WTC11 (cell line): ENCODE data around the gene FSHR. TPM values are rescaled to one million over a fixed set of nuclear protein-coding genes. Genes with fewer than 3 reads are reported as not detected.

Experiments used
- ATAC-seq: fragments of 200-7000 bp; cut with Tn5 transposase; 2 replicates; pipeline ENCODE4 v1.10.0; 2021; ENCODE audit warnings: mild to moderate bottlenecking, moderate library complexity
- CTCF ChIA-PET: fragments of 300-600 bp; sonication (Branson Sonifier 250); formaldehyde crosslinking; loops from one replicate; lab custom pipeline; 2021; ENCODE audit warnings: antibody characterized with exemption; lab: Charles Lee
- POLR2A ChIA-PET: fragments of 350-600 bp; sonication (Branson Sonifier 250); formaldehyde crosslinking; loops from one replicate; lab custom pipeline; 2021; ENCODE audit warnings: antibody characterized with exemption; lab: Charles Lee
- DNase-seq: peaks from one replicate; pipeline ENCODE4 v3.0.0; 2021; ENCODE audit warnings: low spot score
- H3K27ac Mint-ChIP-seq: 2 replicates; pipeline ENCODE4 v1.8.0; 2021; ENCODE audit warnings: mixed read lengths
- H3K27me3 Mint-ChIP-seq: 2 replicates; pipeline ENCODE4 v1.8.0; 2021; ENCODE audit warnings: low read depth, mild to moderate bottlenecking, moderate library complexity, mixed read lengths
- H3K36me3 Mint-ChIP-seq: 2 replicates; pipeline ENCODE4 v1.8.0; 2021; ENCODE audit warnings: mixed read lengths
- H3K4me1 Mint-ChIP-seq: 2 replicates; pipeline ENCODE4 v1.8.0; 2022; ENCODE audit warnings: mixed read lengths
- H3K4me3 Mint-ChIP-seq: 2 replicates; pipeline ENCODE4 v1.8.0; 2021; ENCODE audit warnings: mild to moderate bottlenecking, moderate library complexity, mixed read lengths
- H3K9me3 Mint-ChIP-seq: 2 replicates; pipeline ENCODE4 v1.8.0; 2021; ENCODE audit warnings: mixed read lengths
- ATF6 ChIP-seq: sonication (generic); formaldehyde crosslinking; IDR thresholded peaks from 2 replicates; pipeline ENCODE4 v1.8.1; 2023; ENCODE audit warnings: mild to moderate bottlenecking, missing genetic modification reagents
- GRHL2 ChIP-seq: fragments of 250-450 bp; sonication (Bioruptor Pico); IDR thresholded peaks from 2 replicates; pipeline ENCODE4 v1.8.0; 2022; ENCODE audit warnings: mild to moderate bottlenecking, moderate library complexity; ENCODE audit not compliant: insufficient replicate concordance, severe bottlenecking
- IRF2 ChIP-seq: sonication (generic); formaldehyde crosslinking; IDR thresholded peaks from 2 replicates; pipeline ENCODE4 v1.8.0; 2022; ENCODE audit warnings: low read depth, missing genetic modification reagents, borderline replicate concordance
- MXD4 ChIP-seq: fragments of 250-450 bp; sonication (Bioruptor Pico); IDR thresholded peaks from 2 replicates; pipeline ENCODE4 v1.8.0; 2021; ENCODE audit warnings: mild to moderate bottlenecking, moderate library complexity, borderline replicate concordance
- PRDM15 ChIP-seq: sonication (generic); formaldehyde crosslinking; IDR thresholded peaks from 2 replicates; pipeline ENCODE4 v1.8.0; 2022; ENCODE audit warnings: missing genetic modification reagents
- SMAD3 ChIP-seq: sonication (generic); formaldehyde crosslinking; IDR thresholded peaks from 2 replicates; pipeline ENCODE4 v1.8.0; 2022; ENCODE audit warnings: missing genetic modification reagents, mild to moderate bottlenecking, borderline replicate concordance
- SP1 ChIP-seq: sonication (generic); formaldehyde crosslinking; conservative IDR thresholded peaks from 2 replicates; pipeline ENCODE4 v1.8.1; 2022; ENCODE audit warnings: missing genetic modification reagents
- TP53 ChIP-seq: sonication (generic); formaldehyde crosslinking; IDR thresholded peaks from 2 replicates; pipeline ENCODE4 v1.8.1; 2023; ENCODE audit warnings: mild to moderate bottlenecking, missing genetic modification reagents
- ZSCAN18 ChIP-seq: fragments of 250-450 bp; sonication (Bioruptor Pico); IDR thresholded peaks from 2 replicates; pipeline ENCODE4 v2.1.2; 2022; ENCODE audit warnings: mild to moderate bottlenecking, moderate library complexity
- total RNA-seq: library from RNA; stranded (reverse); gene quantifications from 3 replicates; pipeline ENCODE4 v1.2.3, GENCODE V29; 2021
- TF ChIP-seq, protein P1 (sequence below): sonication (generic); formaldehyde crosslinking; IDR thresholded peaks from 2 replicates; pipeline ENCODE4 v1.8.0; 2023; ENCODE audit warnings: missing genetic modification reagents, mild to moderate bottlenecking, borderline replicate concordance
- TF ChIP-seq, protein P2 (sequence below): sonication (generic); formaldehyde crosslinking; IDR thresholded peaks from 2 replicates; pipeline ENCODE4 v1.8.0; 2022; ENCODE audit warnings: mild to moderate bottlenecking, missing genetic modification reagents

FSHR gene
- total RNA-seq, 1 experiment from 2014 or later, result not detected

GRCh38 chr2:48983551-48983950 lies 170.8 kb downstream of the FSHR start:
- no peak overlapping the region for H3K27ac Mint-ChIP-seq
- H3K9me3 Mint-ChIP-seq, result peaks cover 4% of the 10 kb centered on the region; the same call in 1 of the 2 replicates
- no peak for TF ChIP-seq ATF6 (CRISPR knock-in tag)
- TF ChIP-seq, protein P1, sequence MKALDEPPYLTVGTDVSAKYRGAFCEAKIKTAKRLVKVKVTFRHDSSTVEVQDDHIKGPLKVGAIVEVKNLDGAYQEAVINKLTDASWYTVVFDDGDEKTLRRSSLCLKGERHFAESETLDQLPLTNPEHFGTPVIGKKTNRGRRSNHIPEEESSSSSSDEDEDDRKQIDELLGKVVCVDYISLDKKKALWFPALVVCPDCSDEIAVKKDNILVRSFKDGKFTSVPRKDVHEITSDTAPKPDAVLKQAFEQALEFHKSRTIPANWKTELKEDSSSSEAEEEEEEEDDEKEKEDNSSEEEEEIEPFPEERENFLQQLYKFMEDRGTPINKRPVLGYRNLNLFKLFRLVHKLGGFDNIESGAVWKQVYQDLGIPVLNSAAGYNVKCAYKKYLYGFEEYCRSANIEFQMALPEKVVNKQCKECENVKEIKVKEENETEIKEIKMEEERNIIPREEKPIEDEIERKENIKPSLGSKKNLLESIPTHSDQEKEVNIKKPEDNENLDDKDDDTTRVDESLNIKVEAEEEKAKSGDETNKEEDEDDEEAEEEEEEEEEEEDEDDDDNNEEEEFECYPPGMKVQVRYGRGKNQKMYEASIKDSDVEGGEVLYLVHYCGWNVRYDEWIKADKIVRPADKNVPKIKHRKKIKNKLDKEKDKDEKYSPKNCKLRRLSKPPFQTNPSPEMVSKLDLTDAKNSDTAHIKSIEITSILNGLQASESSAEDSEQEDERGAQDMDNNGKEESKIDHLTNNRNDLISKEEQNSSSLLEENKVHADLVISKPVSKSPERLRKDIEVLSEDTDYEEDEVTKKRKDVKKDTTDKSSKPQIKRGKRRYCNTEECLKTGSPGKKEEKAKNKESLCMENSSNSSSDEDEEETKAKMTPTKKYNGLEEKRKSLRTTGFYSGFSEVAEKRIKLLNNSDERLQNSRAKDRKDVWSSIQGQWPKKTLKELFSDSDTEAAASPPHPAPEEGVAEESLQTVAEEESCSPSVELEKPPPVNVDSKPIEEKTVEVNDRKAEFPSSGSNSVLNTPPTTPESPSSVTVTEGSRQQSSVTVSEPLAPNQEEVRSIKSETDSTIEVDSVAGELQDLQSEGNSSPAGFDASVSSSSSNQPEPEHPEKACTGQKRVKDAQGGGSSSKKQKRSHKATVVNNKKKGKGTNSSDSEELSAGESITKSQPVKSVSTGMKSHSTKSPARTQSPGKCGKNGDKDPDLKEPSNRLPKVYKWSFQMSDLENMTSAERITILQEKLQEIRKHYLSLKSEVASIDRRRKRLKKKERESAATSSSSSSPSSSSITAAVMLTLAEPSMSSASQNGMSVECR (CRISPR knock-in tag), result no peak
- no peak for TF ChIP-seq SP1 (CRISPR knock-in tag)
- TF ChIP-seq TP53 (CRISPR knock-in tag), result no peak
- TF ChIP-seq GRHL2 (CRISPR knock-in tag), result no peak
- no peak for TF ChIP-seq ZSCAN18
- TF ChIP-seq IRF2, result no peak
- ATAC-seq (no peak), DNase-seq (no peak)
- ChIA-PET CTCF (no interaction called here), POLR2A (no interaction called here)
- no peaks in the 10 kb centered on the region for H3K36me3 Mint-ChIP-seq
- H3K4me1 Mint-ChIP-seq, result peaks cover 3% of the 10 kb centered on the region; the same call in 1 of the 2 replicates
- H3K4me3 Mint-ChIP-seq, result no peak overlapping the region
- no peaks in the 10 kb centered on the region for H3K27me3 Mint-ChIP-seq

GRCh38 chr2:48982887-48983435 lies 171.4 kb downstream of the FSHR start:
- no peak overlapping the region for H3K27ac Mint-ChIP-seq
- ChIA-PET CTCF (no interaction called here), POLR2A (no interaction called here)
- H3K27me3 Mint-ChIP-seq, result no peaks in the 10 kb centered on the region
- H3K4me3 Mint-ChIP-seq, result no peak overlapping the region
- no peaks in the 10 kb centered on the region for H3K36me3 Mint-ChIP-seq
- ATAC-seq (no peak), DNase-seq (no peak)
- TF ChIP-seq SMAD3 (no peak), MXD4 (CRISPR knock-in tag) (no peak), PRDM15 (CRISPR knock-in tag) (no peak)
- TF ChIP-seq, protein P2, sequence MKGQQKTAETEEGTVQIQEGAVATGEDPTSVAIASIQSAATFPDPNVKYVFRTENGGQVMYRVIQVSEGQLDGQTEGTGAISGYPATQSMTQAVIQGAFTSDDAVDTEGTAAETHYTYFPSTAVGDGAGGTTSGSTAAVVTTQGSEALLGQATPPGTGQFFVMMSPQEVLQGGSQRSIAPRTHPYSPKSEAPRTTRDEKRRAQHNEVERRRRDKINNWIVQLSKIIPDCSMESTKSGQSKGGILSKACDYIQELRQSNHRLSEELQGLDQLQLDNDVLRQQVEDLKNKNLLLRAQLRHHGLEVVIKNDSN (CRISPR knock-in tag), result no peak
- peaks cover 4% of the 10 kb centered on the region; the same call in 1 of the 2 replicates for H3K9me3 Mint-ChIP-seq
- peaks cover 3% of the 10 kb centered on the region; the same call in 1 of the 2 replicates for H3K4me1 Mint-ChIP-seq
